GM06990 (cell line): ENCODE results near the gene RASSF5.
A peak's percentile ranks its signal among the peaks of the same experiment; 100 is the strongest.

Source experiments
- DNase-seq: peaks from one replicate; pipeline ENCODE4 v3.0.0-alpha.2; 2011; ENCODE audit not compliant: insufficient read length; ENCODE audit errors: extremely low read depth
- H3K27me3 ChIP-seq: replicated peaks from 2 replicates; pipeline ENCODE4 v1.6.0; 2011; ENCODE audit warnings: low read length; ENCODE audit not compliant: control insufficient read depth, insufficient read depth
- H3K36me3 ChIP-seq: 2 replicates; pipeline ENCODE4 v1.5.1; 2011; ENCODE audit warnings: low read length; ENCODE audit not compliant: control insufficient read depth, insufficient read depth
- H3K4me3 ChIP-seq: replicated peaks from 2 replicates; pipeline ENCODE4 v1.5.1; 2011; ENCODE audit warnings: low read depth, mild to moderate bottlenecking, control low read depth, low read length
- CTCF ChIP-seq: IDR thresholded peaks from 2 replicates; pipeline ENCODE4 v1.5.1; 2011; ENCODE audit warnings: low read length, control low read depth, mild to moderate bottlenecking, inconsistent platforms; ENCODE audit not compliant: insufficient read depth, poor library complexity, severe bottlenecking

The RASSF5 gene

GRCh38 chr1:206588492-206588891 is 81.2 kb downstream of the RASSF5 start:
- DNase-seq = no peak
- no peaks in the 10 kb centered on the region for H3K27me3 ChIP-seq
- no peak for TF ChIP-seq CTCF
- peaks cover 38% of the 10 kb centered on the region for H3K36me3 ChIP-seq
- H3K4me3 ChIP-seq = no peak overlapping the region

GRCh38 chr1:206589206-206589605 is 81.9 kb downstream of the RASSF5 start:
- Histone ChIP-seq H3K27me3 (no peaks in the 10 kb centered on the region), H3K36me3 (peaks cover 35% of the 10 kb centered on the region), H3K4me3 (no peak overlapping the region)
- DNase-seq = no peak
- no peak for TF ChIP-seq CTCF

GRCh38 chr1:206590025-206590758 is 82.9 kb downstream of the RASSF5 start:
- Histone ChIP-seq H3K4me3 (no peak overlapping the region), H3K27me3 (no peaks in the 10 kb centered on the region), H3K36me3 (peaks cover 29% of the 10 kb centered on the region)
- peak; percentile 70 for TF ChIP-seq CTCF
- DNase-seq = no peak

GRCh38 chr1:206591226-206591625 is 83.9 kb downstream of the RASSF5 start:
- no peak overlapping the region for H3K4me3 ChIP-seq
- no peaks in the 10 kb centered on the region for H3K27me3 ChIP-seq
- DNase-seq = no peak
- peaks cover 31% of the 10 kb centered on the region for H3K36me3 ChIP-seq
- TF ChIP-seq CTCF = no peak

- H3K27me3 ChIP-seq = no peaks in the 10 kb centered on the region
- H3K36me3 ChIP-seq = peaks cover 27% of the 10 kb centered on the region
- H3K4me3 ChIP-seq = no peak overlapping the region
- no peak for TF ChIP-seq CTCF
- no peak for DNase-seq
These were observed 84.4 kb downstream of the RASSF5 start for GRCh38 chr1:206591696-206592095.
